ENCODE measurements around the gene SCCPDH. TPM values are rescaled to one million over a fixed set of nuclear protein-coding genes. Genes with fewer than 3 reads are reported as not detected.

Gene SCCPDH
- total and polyA plus RNA-seq, 2 of the 13 experiments (the other 11 are each of a cell fraction or from before 2014, with no cell fraction given), result 36.7 to 62.3 TPM

DNA sequence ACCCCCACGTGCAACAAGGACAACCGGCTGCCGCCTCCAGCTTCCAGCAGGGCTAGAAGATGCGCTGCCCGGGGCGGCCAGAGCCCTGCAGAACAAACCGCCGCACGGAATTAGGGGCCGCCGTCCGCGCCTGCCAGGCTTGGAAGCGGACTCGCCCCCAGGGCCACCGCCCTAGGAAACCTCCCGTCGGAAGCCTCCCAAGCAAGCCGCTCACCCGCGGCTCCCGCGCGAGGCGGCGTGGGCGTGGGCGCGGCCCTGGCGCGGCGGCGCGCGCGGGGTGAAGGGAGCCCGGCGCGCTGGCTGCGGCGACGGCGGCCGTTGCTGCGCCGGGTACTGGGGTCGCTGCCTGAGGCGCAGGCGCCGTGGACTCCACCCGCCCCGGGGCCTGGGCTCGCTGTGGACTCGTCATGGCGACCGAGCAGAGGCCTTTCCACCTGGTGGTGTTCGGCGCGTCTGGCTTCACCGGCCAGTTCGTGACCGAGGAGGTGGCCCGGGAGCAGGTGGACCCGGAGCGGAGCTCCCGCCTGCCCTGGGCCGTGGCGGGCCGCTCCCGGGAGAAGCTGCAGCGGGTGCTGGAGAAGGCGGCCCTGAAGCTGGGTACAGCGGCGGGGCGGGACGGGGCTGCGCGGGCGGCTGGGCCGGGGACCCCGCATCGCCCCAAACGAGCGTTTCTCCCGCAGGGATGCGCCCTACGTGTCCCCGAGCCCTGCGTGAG is at the start of gene SCCPDH (continued):
- TF ChIP-seq, protein P1, sequence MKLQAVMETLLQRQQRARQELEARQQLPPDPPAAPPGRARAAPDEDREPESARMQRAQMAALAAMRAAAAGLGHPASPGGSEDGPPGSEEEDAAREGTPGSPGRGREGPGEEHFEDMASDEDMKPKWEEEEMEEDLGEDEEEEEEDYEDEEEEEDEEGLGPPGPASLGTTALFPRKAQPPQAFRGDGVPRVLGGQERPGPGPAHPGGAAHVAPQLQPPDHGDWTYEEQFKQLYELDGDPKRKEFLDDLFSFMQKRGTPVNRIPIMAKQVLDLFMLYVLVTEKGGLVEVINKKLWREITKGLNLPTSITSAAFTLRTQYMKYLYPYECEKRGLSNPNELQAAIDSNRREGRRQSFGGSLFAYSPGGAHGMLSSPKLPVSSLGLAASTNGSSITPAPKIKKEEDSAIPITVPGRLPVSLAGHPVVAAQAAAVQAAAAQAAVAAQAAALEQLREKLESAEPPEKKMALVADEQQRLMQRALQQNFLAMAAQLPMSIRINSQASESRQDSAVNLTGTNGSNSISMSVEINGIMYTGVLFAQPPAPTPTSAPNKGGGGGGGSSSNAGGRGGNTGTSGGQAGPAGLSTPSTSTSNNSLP (IDR thresholded peaks at IDR 0.05; ENCODE audit: low read depth, low read length), result no peak
- no peak for TF ChIP-seq SALL2 (CRISPR knock-in tag; IDR thresholded peaks at IDR 0.05)
- TF ChIP-seq FOXJ3 (CRISPR knock-in tag; IDR thresholded peaks at IDR 0.05; ENCODE audit: borderline replicate concordance), result no peak
- TF ChIP-seq POLR2AphosphoS5 (IDR thresholded peaks at IDR 0.05; ENCODE audit: low read depth, low read length), result peak; percentile 54
- TF ChIP-seq KMT2A (CRISPR knock-in tag; IDR thresholded peaks at IDR 0.05), result peak; percentile 35
- peak; percentile 21; the same call in 1 of the 2 replicates for TF ChIP-seq KDM3A (CRISPR knock-in tag; IDR thresholded peaks at IDR 0.05; ENCODE audit: low read depth)
- TF ChIP-seq ZSCAN9 (CRISPR knock-in tag; IDR thresholded peaks at IDR 0.05; ENCODE audit: borderline replicate concordance), result no peak; the same call in 1 of the 2 replicates
- TF ChIP-seq, protein P2, sequence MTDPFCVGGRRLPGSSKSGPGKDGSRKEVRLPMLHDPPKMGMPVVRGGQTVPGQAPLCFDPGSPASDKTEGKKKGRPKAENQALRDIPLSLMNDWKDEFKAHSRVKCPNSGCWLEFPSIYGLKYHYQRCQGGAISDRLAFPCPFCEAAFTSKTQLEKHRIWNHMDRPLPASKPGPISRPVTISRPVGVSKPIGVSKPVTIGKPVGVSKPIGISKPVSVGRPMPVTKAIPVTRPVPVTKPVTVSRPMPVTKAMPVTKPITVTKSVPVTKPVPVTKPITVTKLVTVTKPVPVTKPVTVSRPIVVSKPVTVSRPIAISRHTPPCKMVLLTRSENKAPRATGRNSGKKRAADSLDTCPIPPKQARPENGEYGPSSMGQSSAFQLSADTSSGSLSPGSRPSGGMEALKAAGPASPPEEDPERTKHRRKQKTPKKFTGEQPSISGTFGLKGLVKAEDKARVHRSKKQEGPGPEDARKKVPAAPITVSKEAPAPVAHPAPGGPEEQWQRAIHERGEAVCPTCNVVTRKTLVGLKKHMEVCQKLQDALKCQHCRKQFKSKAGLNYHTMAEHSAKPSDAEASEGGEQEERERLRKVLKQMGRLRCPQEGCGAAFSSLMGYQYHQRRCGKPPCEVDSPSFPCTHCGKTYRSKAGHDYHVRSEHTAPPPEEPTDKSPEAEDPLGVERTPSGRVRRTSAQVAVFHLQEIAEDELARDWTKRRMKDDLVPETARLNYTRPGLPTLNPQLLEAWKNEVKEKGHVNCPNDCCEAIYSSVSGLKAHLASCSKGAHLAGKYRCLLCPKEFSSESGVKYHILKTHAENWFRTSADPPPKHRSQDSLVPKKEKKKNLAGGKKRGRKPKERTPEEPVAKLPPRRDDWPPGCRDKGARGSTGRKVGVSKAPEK (CRISPR knock-in tag; IDR thresholded peaks at IDR 0.05; ENCODE audit: borderline replicate concordance), result no peak
- TF ChIP-seq ZNF124 (CRISPR knock-in tag; IDR thresholded peaks at IDR 0.05), result 0 out of 2 replicates have a peak, but pooled peaks have one; percentile 22
- TF ChIP-seq RELA (CRISPR knock-in tag; IDR thresholded peaks at IDR 0.05), result no peak
- TF ChIP-seq ZNF562 (CRISPR knock-in tag; IDR thresholded peaks at IDR 0.05; ENCODE audit: borderline replicate concordance), result no peak
- TF ChIP-seq, protein P3, sequence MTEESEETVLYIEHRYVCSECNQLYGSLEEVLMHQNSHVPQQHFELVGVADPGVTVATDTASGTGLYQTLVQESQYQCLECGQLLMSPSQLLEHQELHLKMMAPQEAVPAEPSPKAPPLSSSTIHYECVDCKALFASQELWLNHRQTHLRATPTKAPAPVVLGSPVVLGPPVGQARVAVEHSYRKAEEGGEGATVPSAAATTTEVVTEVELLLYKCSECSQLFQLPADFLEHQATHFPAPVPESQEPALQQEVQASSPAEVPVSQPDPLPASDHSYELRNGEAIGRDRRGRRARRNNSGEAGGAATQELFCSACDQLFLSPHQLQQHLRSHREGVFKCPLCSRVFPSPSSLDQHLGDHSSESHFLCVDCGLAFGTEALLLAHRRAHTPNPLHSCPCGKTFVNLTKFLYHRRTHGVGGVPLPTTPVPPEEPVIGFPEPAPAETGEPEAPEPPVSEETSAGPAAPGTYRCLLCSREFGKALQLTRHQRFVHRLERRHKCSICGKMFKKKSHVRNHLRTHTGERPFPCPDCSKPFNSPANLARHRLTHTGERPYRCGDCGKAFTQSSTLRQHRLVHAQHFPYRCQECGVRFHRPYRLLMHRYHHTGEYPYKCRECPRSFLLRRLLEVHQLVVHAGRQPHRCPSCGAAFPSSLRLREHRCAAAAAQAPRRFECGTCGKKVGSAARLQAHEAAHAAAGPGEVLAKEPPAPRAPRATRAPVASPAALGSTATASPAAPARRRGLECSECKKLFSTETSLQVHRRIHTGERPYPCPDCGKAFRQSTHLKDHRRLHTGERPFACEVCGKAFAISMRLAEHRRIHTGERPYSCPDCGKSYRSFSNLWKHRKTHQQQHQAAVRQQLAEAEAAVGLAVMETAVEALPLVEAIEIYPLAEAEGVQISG (CRISPR knock-in tag; IDR thresholded peaks at IDR 0.05), result peak; percentile 55
- TF ChIP-seq, protein P4, sequence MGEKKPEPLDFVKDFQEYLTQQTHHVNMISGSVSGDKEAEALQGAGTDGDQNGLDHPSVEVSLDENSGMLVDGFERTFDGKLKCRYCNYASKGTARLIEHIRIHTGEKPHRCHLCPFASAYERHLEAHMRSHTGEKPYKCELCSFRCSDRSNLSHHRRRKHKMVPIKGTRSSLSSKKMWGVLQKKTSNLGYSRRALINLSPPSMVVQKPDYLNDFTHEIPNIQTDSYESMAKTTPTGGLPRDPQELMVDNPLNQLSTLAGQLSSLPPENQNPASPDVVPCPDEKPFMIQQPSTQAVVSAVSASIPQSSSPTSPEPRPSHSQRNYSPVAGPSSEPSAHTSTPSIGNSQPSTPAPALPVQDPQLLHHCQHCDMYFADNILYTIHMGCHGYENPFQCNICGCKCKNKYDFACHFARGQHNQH (CRISPR knock-in tag; IDR thresholded peaks at IDR 0.05), result peak; percentile 66; the same call in 1 of the 2 replicates
- TF ChIP-seq FOXO1 (CRISPR knock-in tag; IDR thresholded peaks at IDR 0.05), result no peak
- TF ChIP-seq, protein P5, sequence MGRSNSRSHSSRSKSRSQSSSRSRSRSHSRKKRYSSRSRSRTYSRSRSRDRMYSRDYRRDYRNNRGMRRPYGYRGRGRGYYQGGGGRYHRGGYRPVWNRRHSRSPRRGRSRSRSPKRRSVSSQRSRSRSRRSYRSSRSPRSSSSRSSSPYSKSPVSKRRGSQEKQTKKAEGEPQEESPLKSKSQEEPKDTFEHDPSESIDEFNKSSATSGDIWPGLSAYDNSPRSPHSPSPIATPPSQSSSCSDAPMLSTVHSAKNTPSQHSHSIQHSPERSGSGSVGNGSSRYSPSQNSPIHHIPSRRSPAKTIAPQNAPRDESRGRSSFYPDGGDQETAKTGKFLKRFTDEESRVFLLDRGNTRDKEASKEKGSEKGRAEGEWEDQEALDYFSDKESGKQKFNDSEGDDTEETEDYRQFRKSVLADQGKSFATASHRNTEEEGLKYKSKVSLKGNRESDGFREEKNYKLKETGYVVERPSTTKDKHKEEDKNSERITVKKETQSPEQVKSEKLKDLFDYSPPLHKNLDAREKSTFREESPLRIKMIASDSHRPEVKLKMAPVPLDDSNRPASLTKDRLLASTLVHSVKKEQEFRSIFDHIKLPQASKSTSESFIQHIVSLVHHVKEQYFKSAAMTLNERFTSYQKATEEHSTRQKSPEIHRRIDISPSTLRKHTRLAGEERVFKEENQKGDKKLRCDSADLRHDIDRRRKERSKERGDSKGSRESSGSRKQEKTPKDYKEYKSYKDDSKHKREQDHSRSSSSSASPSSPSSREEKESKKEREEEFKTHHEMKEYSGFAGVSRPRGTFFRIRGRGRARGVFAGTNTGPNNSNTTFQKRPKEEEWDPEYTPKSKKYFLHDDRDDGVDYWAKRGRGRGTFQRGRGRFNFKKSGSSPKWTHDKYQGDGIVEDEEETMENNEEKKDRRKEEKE (IDR thresholded peaks at IDR 0.05), result no peak
- peak; percentile 46 for TF ChIP-seq NR2C2 (CRISPR knock-in tag; IDR thresholded peaks at IDR 0.05; ENCODE audit: borderline replicate concordance)
- TF ChIP-seq NFYC (CRISPR knock-in tag; IDR thresholded peaks at IDR 0.05), result no peak
- TF ChIP-seq MIER3 (CRISPR knock-in tag; IDR thresholded peaks at IDR 0.05; ENCODE audit: borderline replicate concordance), result no peak

All from HepG2 (cell line).